ENCODE data around the gene CDK5R1.

DNA sequence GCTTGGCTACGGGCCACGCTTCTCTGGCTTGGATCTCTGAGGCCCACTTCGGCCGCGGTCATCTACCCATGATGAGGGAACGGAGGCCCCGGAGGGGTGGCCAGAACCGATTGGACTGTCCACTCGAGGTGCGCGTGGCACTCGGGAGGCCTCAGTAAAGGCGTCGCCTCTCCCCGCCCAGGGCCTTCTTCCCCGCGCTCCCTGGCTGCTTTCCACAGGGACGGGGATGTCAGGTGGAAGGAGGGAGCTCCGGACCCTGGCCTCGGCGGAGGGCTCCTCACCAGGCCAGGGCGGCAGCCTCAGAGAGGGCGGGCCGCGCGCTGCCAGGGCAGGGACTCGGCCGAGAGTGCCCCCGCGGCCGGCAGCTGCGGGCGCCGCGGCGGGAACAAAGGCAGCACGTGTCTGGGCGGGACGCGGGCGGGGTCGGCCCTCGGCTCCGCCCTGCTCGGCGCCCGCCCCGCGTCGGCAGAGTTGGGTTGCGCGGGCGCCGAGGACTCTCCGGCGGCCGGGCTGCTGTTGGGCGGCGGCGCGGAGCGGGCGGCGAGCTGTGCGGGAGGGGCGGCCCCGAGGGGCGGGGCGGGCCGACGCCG is 587 bp upstream of the CDK5R1 start:
- TF ChIP-seq, protein P1, sequence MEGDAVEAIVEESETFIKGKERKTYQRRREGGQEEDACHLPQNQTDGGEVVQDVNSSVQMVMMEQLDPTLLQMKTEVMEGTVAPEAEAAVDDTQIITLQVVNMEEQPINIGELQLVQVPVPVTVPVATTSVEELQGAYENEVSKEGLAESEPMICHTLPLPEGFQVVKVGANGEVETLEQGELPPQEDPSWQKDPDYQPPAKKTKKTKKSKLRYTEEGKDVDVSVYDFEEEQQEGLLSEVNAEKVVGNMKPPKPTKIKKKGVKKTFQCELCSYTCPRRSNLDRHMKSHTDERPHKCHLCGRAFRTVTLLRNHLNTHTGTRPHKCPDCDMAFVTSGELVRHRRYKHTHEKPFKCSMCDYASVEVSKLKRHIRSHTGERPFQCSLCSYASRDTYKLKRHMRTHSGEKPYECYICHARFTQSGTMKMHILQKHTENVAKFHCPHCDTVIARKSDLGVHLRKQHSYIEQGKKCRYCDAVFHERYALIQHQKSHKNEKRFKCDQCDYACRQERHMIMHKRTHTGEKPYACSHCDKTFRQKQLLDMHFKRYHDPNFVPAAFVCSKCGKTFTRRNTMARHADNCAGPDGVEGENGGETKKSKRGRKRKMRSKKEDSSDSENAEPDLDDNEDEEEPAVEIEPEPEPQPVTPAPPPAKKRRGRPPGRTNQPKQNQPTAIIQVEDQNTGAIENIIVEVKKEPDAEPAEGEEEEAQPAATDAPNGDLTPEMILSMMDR (IDR thresholded peaks at IDR 0.05), result no peak
- TF ChIP-seq POLR2A (IDR thresholded peaks at IDR 0.05) (peak; percentile 41), EP300 (IDR thresholded peaks at IDR 0.05) (no peak)

All from ovary (tissue), 3 donors.